GM12892 (cell line): ENCODE data around the gene KLK8.

ENCODE experiments used
- POLR2A ChIP-seq: IDR thresholded peaks from 2 replicates; pipeline ENCODE4 v1.6.1; 2011; ENCODE audit warnings: low read depth, low read length, control low read depth
- POLR2AphosphoS5 ChIP-seq: IDR thresholded peaks from 2 replicates; pipeline ENCODE4 v1.6.1; 2011; ENCODE audit warnings: low read depth, low read length, control low read depth
- TAF1 ChIP-seq: IDR thresholded peaks from 2 replicates; pipeline ENCODE4 v1.6.1; 2011; ENCODE audit warnings: low read depth, mild to moderate bottlenecking, control low read depth, low read length, borderline replicate concordance

DNA sequence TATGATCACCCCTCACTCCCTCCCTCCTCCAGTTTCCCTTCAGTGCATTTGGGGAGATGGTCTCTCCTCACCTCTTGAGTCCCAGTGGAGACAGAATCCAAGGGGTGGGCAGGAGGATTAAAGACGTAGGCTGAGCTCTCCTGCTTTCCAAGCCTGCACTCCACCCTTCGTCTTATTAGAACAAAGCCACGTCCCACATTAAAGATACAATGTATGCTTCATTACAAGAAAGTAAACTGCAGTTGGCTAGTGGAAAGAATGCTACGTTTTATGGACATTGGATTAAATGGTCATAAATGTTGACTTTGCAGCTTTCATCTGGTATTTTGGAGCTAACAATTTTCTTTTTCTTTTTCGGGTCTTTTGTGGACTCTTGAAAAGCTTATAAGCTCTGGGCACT is 26.5 kb upstream of the KLK8 start:
- TF ChIP-seq POLR2A: no peak
- no peak for TF ChIP-seq POLR2AphosphoS5
- no peak for TF ChIP-seq TAF1
